IPS-NIHi11 (cell line): ENCODE results near the gene SLF2.
"Not testable (repeated sequence)": the region's sequence is repeated elsewhere in the genome, so short reads cannot be mapped to it uniquely, and the experiment has no call there.

ENCODE experiments used
- DNase-seq: peaks from one replicate; pipeline ENCODE4 v3.0.0; 2012; ENCODE audit warnings: mixed read lengths, low spot score

Gene SLF2

GRCh38 chr10:100962351-100963080 is 49.8 kb downstream of the SLF2 start:
- no peak for DNase-seq

GRCh38 chr10:100963826-100964225 is 51.1 kb downstream of the SLF2 start:
- no peak for DNase-seq

- DNase-seq: no peak
Measured at GRCh38 chr10:100965820-100966219, 53.1 kb downstream of the SLF2 start.

GRCh38 chr10:100966887-100967286 is 54.1 kb downstream of the SLF2 start:
- no peak for DNase-seq

GRCh38 chr10:100967332-100967731 is 54.6 kb downstream of the SLF2 start:
- DNase-seq: no peak

GRCh38 chr10:100968062-100968736 is 55.4 kb downstream of the SLF2 start:
- DNase-seq: no peak

GRCh38 chr10:100968863-100969186 is 56.1 kb downstream of the SLF2 start:
- no peak for DNase-seq

- peak; percentile 93 for DNase-seq
Measured at GRCh38 chr10:100969187-100970075, 56.7 kb downstream of the SLF2 start, which contains the start of gene SEMA4G. TSS of gene SEMA4G (plus strand) at chr10:100969504. CDS start at chr10:100972913, 3,409 bp downstream.

GRCh38 chr10:100970076-100970913 is 57.5 kb downstream of the SLF2 start:
- peak; percentile 78 for DNase-seq

GRCh38 chr10:100970914-100971811 is 58.4 kb downstream of the SLF2 start:
- DNase-seq: no peak

GRCh38 chr10:100972115-100972903 is 59.5 kb downstream of the SLF2 start:
- no peak for DNase-seq

GRCh38 chr10:100972904-100973535 is 60.3 kb downstream of the SLF2 start:
- no peak for DNase-seq

- not testable (repeated sequence) for DNase-seq
Measured at GRCh38 chr10:100975397-100975796, 62.6 kb downstream of the SLF2 start.

- no peak for DNase-seq
Measured at GRCh38 chr10:100976906-100977305, 64.1 kb downstream of the SLF2 start.

GRCh38 chr10:100977436-100977835 is 64.7 kb downstream of the SLF2 start:
- DNase-seq: no peak

GRCh38 chr10:100978121-100978900 is 65.5 kb downstream of the SLF2 start:
- DNase-seq: no peak

- no peak for DNase-seq
Measured at GRCh38 chr10:100978901-100979195, 66.1 kb downstream of the SLF2 start.

- DNase-seq: no peak
Measured at GRCh38 chr10:100979791-100980272, 67.1 kb downstream of the SLF2 start.

GRCh38 chr10:100980311-100980710 is 67.5 kb downstream of the SLF2 start:
- no peak for DNase-seq
